SK-N-SH (cell line): ENCODE data around the gene PPP4R2. TPM values are rescaled to one million over a fixed set of nuclear protein-coding genes. Genes with fewer than 3 reads are reported as not detected.

Experiments
- CTCF ChIA-PET: fragments of 300-600, 350-600 bp; formaldehyde crosslinking; extraction: SDS; loops from one replicate; lab custom pipeline; 2021; lab: Yijun Ruan, JAX
- POLR2A ChIA-PET: fragments of 350-600 bp; sonication (Branson Sonifier 250); formaldehyde crosslinking; extraction: SDS; loops from one replicate; lab custom pipeline; 2020; ENCODE audit warnings: antibody characterized with exemption, inconsistent platforms; lab: Yijun Ruan, JAX
- DNase-seq: peaks from one replicate; pipeline ENCODE4 v3.0.0; 2012
- H2AFZ ChIP-seq: fragments of 200-600 bp; sonication (generic); 2 replicates; pipeline ENCODE4 v1.8.1; 2016; ENCODE audit warnings: antibody characterized with exemption, mild to moderate bottlenecking, low read depth
- H3F3A ChIP-seq: fragments of 200-600 bp; sonication (generic); replicated peaks from 2 replicates; pipeline ENCODE3; 2016; ENCODE audit warnings: antibody characterized with exemption, mild to moderate bottlenecking; ENCODE audit not compliant: insufficient read depth
- H3K27ac ChIP-seq, 2 experiments: fragments of 200-500 bp in 1 of 2; fragments of 200-600 bp in 1 of 2; sonication (Bioruptor generic) in 1 of 2; sonication (generic), shearing (Covaris generic) in 1 of 2; 2 replicates each; pipeline versions ENCODE4 v1.5.1 to v1.6.1; 2014 to 2016; ENCODE audit warnings: low read depth in 2 of 2, inconsistent platforms in 1 of 2, low read length in 1 of 2, mild to moderate bottlenecking in 1 of 2, mixed read lengths in 1 of 2
- H3K27me3 ChIP-seq: fragments of 200-600 bp; sonication (generic), shearing (Covaris generic); 2 replicates; pipeline ENCODE4 v1.6.1; 2016; ENCODE audit warnings: mixed run types; ENCODE audit not compliant: insufficient read depth
- H3K36me3 ChIP-seq, 2 experiments: fragments of 200-500 bp in 1 of 2; fragments of 200-600 bp in 1 of 2; sonication (Bioruptor generic) in 1 of 2; sonication (generic) in 1 of 2; replicated peaks in 1 of 2; 2 replicates each; pipeline versions ENCODE3 to v1.5.1; 2014 to 2016; ENCODE audit warnings: low read length in 1 of 2, mild to moderate bottlenecking in 1 of 2; ENCODE audit not compliant: insufficient read depth in 2 of 2, control insufficient read depth in 1 of 2
- H3K4me1 ChIP-seq, 2 experiments: fragments of 200-500 bp in 1 of 2; fragments of 200-600 bp in 1 of 2; sonication (Bioruptor generic) in 1 of 2; sonication (generic), shearing (Covaris generic) in 1 of 2; 2 replicates each; pipeline versions ENCODE4 v1.5.1 to v1.6.1; 2014 to 2016; ENCODE audit warnings: low read depth in 1 of 2, low read length in 1 of 2, mixed run types in 1 of 2; ENCODE audit not compliant: insufficient read depth in 2 of 2, control insufficient read depth in 1 of 2
- H3K4me2 ChIP-seq: fragments of 200-600 bp; sonication (generic), shearing (Covaris generic); 2 replicates; pipeline ENCODE4 v1.6.1; 2017; ENCODE audit warnings: mixed run types
- H3K4me3 ChIP-seq, 2 experiments: fragments of 200-500 bp in 1 of 2; fragments of 200-600 bp in 1 of 2; sonication (Bioruptor generic) in 1 of 2; sonication (generic), shearing (Covaris generic) in 1 of 2; 2 replicates each; pipeline versions ENCODE4 v1.5.1 to v1.8.1; 2014 to 2016; ENCODE audit warnings: low read depth in 2 of 2, inconsistent platforms in 1 of 2, low read length in 1 of 2, mild to moderate bottlenecking in 1 of 2, mixed read lengths in 1 of 2, moderate library complexity in 1 of 2
- H3K79me2 ChIP-seq: fragments of 200-600 bp; sonication (generic); 2 replicates; pipeline ENCODE4 v1.8.1; 2017; ENCODE audit warnings: mild to moderate bottlenecking; ENCODE audit not compliant: insufficient read depth
- H3K9ac ChIP-seq: fragments of 200-600 bp; sonication (generic); 2 replicates; pipeline ENCODE4 v1.6.1; 2017; ENCODE audit warnings: mixed run types
- H3K9me2 ChIP-seq: fragments of 200-600 bp; sonication (generic); 2 replicates; pipeline ENCODE4 v1.6.1; 2017; ENCODE audit warnings: mixed run types
- H3K9me3 ChIP-seq: fragments of 200-600 bp; sonication (generic); 2 replicates; pipeline ENCODE4 v1.6.1; 2017; ENCODE audit warnings: mixed run types, mild to moderate bottlenecking, moderate library complexity
- H4K20me1 ChIP-seq: fragments of 200-600 bp; sonication (generic); 2 replicates; pipeline ENCODE4 v1.6.1; 2017; ENCODE audit warnings: mild to moderate bottlenecking, mixed run types; ENCODE audit not compliant: insufficient read depth
- CTCF ChIP-seq: fragments of 200-600 bp; sonication (generic); IDR thresholded peaks from 2 replicates; pipeline ENCODE4 v1.6.1; 2017; ENCODE audit warnings: antibody characterized with exemption, mild to moderate bottlenecking, moderate library complexity
- EP300 ChIP-seq, 2 experiments: IDR thresholded peaks; 2 replicates each; pipeline versions ENCODE4 v1.4.0 to v1.6.1; 2012; ENCODE audit warnings: borderline replicate concordance in 1 of 2, low read depth in 1 of 2, low read length in 1 of 2
- FOSL2 ChIP-seq: IDR thresholded peaks from 2 replicates; pipeline ENCODE4 v1.4.0; 2012; ENCODE audit warnings: low read depth, mild to moderate bottlenecking, moderate library complexity, borderline replicate concordance
- FOXJ3 ChIP-seq: sonication (generic); formaldehyde crosslinking; IDR thresholded peaks from 2 replicates; pipeline ENCODE4 v1.5.1; 2020; ENCODE audit warnings: mild to moderate bottlenecking, missing genetic modification reagents
- FOXM1 ChIP-seq: IDR thresholded peaks from 2 replicates; pipeline ENCODE4 v1.4.0; 2012; ENCODE audit warnings: low read depth, mild to moderate bottlenecking
- GATA2 ChIP-seq: sonication (generic); formaldehyde crosslinking; IDR thresholded peaks from 2 replicates; pipeline ENCODE4 v1.5.0; 2020; ENCODE audit warnings: mild to moderate bottlenecking, missing genetic modification reagents
- JUND ChIP-seq: IDR thresholded peaks from 2 replicates; pipeline ENCODE4 v1.4.0; 2012
- MEF2A ChIP-seq: IDR thresholded peaks from 2 replicates; pipeline ENCODE4 v1.4.0; 2012; ENCODE audit warnings: low read depth, borderline replicate concordance
- MXI1 ChIP-seq: IDR thresholded peaks from 2 replicates; pipeline ENCODE4 v1.6.1; 2012; ENCODE audit warnings: mild to moderate bottlenecking, low read depth, low read length, improper control_type of control experiment
- POLR2AphosphoS5 ChIP-seq: IDR thresholded peaks from 2 replicates; pipeline ENCODE4 v1.6.1; 2012; ENCODE audit warnings: low read depth, low read length
- REST ChIP-seq: IDR thresholded peaks from 2 replicates; pipeline ENCODE4 v1.6.1; 2012; ENCODE audit warnings: mild to moderate bottlenecking, low read depth, low read length, moderate library complexity
- SMC3 ChIP-seq: IDR thresholded peaks from 2 replicates; pipeline ENCODE4 v1.6.1; 2012; ENCODE audit warnings: low read depth, low read length, improper control_type of control experiment
- TAF1 ChIP-seq: IDR thresholded peaks from 2 replicates; pipeline ENCODE4 v1.6.1; 2012; ENCODE audit warnings: low read depth, mild to moderate bottlenecking, low read length, moderate library complexity, borderline replicate concordance
- TEAD4 ChIP-seq: IDR thresholded peaks from 2 replicates; pipeline ENCODE4 v1.4.0; 2012; ENCODE audit warnings: mild to moderate bottlenecking, borderline replicate concordance; ENCODE audit not compliant: insufficient read depth
- USF1 ChIP-seq: IDR thresholded peaks from 2 replicates; pipeline ENCODE4 v1.4.0; 2012; ENCODE audit warnings: low read depth, borderline replicate concordance
- YY1 ChIP-seq: IDR thresholded peaks from 2 replicates; pipeline ENCODE4 v1.4.0; 2012; ENCODE audit warnings: low read depth, mild to moderate bottlenecking
- polyA plus RNA-seq, 3 experiments: library from polyadenylated mRNA; depleted of rRNA; stranded (reverse); fragments of >200 nt; gene quantifications; 2 replicates each; pipeline ENCODE4 v1.2.3, GENCODE V29; 2012

PPP4R2 gene
- polyA plus RNA-seq, 1 of the 3 experiments (the other 2 are of a cell fraction) = 8.9 TPM

GRCh38 chr3:72964633-72965032 lies 32.0 kb upstream of the PPP4R2 start:
- no peak for DNase-seq
- TF ChIP-seq FOSL2 = no peak
- no peak for TF ChIP-seq YY1
- no peak for TF ChIP-seq TEAD4
- TF ChIP-seq POLR2AphosphoS5 = no peak
- TF ChIP-seq CTCF = no peak
- no peak for TF ChIP-seq TAF1
- no peak for TF ChIP-seq FOXM1
- no peak for TF ChIP-seq USF1
- TF ChIP-seq MXI1 = no peak
- TF ChIP-seq FOXJ3 (CRISPR knock-in tag) = no peak
- TF ChIP-seq MEF2A = no peak
- TF ChIP-seq GATA2 (CRISPR knock-in tag) = no peak
- no peak for TF ChIP-seq REST
- TF ChIP-seq JUND = no peak
- no peak for TF ChIP-seq SMC3
- no peak for TF ChIP-seq EP300 (IDR thresholded peaks at IDR 0.05; ENCODE audit: borderline replicate concordance in 1 of 2, low read depth in 1 of 2, low read length in 1 of 2)
- TF ChIP-seq, all 33 proteins: peak for 0
- Histone ChIP-seq H3K27ac (no peak overlapping the region), H3K4me1 (peaks cover 0 to 4% of the 10 kb centered on the region in 2 experiments; a peak in 1 of 4 replicates), H3F3A (no peaks in the 10 kb centered on the region), H3K36me3 (peaks cover 6 to 12% of the 10 kb centered on the region in 2 experiments), H2AFZ (no peak overlapping the region), H3K4me3 (no peak overlapping the region), H3K9ac (no peak overlapping the region), H3K4me2 (no peak overlapping the region), H3K9me3 (no peaks in the 10 kb centered on the region), H3K79me2 (no peaks in the 10 kb centered on the region), H3K9me2 (no peaks in the 10 kb centered on the region), H3K27me3 (no peaks in the 10 kb centered on the region), H4K20me1 (no peaks in the 10 kb centered on the region)
- ChIA-PET POLR2A (no interaction called here), CTCF (interaction anchor here (0.6 kb wide), 1 partner anchor 114 kb away, joined by 3 read pairs; no protein-coding TSS in a partner anchor)
